OCI-M2 (cell line): Measurements from ENCODE around the gene NPR2.

Source experiments
- DNase-seq: peaks from one replicate; lab custom pipeline; 2025; ENCODE audit not compliant: unreplicated experiment; lab: John Stamatoyannopoulos, UW

NPR2 gene

DNA sequence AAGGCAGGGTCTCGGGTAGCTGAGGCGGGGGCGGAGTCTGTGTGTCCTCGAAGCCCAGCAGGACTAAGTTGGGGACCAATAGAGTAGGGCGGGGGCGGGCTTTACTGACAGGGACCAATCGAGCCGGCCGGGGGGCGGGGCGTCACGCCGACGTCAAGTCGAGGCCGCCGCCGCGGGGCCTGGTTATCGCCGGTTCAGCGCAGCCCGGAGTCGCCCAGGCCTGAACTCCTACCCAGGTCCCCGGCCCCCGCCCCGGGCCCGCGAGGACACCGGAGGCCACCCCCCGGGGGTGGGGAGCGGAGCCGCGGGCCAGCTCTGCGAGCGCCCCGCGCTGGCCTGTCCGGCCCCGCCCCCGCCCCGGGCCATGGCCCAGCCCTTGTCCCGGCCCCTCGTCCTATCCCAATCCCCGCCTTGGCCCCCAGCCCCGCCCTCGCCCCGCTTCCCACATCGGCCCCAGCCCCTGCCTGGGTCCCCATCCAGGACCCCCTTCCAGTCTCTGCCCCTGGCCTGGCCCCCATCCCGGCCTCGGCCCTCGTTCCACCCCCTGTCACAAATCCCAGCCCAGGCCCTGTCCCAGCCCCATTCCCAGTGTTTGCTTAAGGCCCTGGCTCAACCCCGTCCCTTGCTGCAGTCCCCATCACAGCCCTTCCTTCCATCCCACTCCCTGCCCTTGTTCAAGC, 37.8 kb downstream of the NPR2 start, which contains the start of gene TMEM8B:
Gene TMEM8B, plus strand, starts transcription at position 145 of the 680 bp plus-strand sequence. Its CDS starts 220 bp downstream, at position 365.
- peak; percentile 13 for DNase-seq

DNA sequence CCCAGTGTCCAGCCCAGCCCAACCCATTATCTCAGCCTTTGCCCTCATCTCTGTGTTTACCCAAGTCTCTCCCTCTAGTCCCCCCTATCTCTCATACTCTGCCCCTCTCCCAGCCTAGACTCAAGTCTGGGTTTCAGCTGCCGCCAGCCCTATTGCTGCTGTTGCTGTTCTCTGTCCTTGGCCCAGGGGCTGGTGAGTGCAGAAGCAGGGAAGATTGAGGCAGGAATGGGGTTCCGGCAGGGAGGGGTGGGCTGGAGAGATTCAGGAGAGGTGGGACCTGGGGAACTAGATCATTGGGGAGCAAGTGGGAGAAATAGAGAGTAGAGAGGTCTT, 38.3 kb downstream of the NPR2 start:
- no peak for DNase-seq

DNA sequence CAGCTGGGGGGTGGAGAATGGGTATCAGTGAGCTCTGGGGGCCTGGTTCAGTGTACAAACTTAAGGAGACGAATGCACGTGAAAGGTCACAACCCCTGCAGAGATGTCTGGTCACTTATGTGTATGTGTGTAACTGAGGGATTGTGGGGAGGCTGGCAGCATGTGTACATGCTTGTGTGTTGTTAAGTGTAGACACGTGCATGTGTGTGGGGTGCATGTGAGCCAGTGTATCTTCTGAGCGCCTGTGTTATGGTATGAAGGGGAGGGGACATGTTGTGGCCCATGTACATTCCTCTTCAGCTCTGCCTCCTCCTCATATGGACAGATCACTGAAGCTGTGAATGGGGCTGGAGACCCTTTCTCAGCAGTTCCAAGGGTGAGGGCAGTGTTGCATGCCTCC, 39.6 kb downstream of the NPR2 start:
- no peak for DNase-seq

- no peak for DNase-seq
Measured at GRCh38 chr9:35832814-35833213, 41.4 kb downstream of the NPR2 start.

- DNase-seq, result no peak
Measured at GRCh38 chr9:35834260-35835215, 43.1 kb downstream of the NPR2 start.

DNA sequence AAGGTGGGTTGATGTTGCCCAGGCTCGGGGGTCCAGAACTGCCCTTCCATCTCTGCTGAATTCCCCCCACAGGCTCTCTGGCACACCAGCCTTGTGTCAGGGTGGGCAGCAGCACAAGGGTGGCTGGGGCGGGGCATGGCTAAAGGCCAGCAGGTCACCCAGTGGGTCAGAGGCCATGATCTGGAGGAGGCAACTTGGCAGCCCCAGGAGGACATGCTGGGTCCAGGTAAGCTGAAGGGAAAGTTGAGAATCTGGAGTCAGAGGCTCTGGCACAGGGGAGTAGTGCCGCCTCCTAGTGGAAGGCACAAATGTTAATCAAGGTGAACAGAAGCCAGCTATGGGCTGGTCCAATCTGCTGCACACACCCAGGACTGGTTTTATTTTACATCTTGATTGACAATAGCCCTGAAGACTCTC, 43.8 kb downstream of the NPR2 start:
- DNase-seq, result no peak

DNA sequence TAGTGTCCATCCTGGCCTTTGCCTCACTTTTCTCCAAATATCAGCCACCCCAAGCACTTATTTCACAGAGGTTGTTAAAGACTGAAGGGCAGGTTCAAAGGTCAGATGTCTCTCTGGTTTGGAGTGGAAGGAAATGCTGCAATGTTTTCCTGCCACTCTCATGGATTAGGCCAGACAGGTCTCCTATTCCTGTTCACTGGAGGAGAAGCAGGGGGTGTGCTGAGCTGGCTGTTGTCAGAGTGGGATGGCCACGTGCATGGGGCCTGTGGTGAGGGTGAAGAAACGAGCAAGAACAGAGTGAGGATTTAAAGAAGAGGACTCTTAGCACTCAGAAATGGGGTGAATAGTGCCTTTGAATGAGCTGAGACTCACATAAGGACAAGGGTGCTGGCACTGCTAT, 44.4 kb downstream of the NPR2 start:
- DNase-seq, result no peak

DNA sequence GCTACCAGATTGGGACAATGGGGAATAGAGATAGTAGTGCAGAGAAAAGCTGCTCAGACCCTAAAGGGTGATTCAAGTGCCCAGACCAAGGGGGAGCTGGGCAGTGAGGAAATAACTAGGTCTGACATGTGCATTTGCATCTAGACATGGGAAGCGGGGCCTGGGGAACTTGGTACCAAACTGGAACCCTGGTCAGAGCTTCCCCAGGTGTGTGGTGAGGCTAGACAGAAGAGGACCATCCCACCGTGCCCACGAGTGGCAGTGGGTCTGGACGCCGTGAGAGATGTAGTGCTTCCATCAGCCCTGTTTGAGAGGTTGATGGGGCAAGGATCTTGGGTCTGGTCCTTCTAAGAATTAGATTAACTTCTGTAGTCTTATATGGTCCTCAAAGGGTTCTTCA, 45.2 kb downstream of the NPR2 start:
- no peak for DNase-seq

DNA sequence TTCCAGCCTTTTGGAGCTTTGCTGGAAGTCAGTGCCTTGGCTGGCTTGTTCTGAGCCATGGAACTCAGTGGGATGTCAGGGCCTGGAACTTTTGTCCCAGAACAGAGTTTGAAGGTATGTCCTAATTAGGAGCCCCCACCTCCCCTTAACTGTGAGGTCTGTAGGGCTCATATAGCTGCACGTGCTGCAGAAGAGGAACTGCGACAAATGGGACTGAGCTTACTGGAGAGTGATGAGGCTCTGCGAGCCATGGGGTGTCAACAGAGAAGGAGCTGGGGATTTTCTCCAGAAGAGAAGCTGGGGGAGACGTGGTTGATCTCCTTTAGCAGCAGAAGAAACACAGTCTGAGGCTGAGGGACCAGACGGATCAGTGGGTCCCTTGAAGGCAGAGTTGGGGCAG, 48.5 kb downstream of the NPR2 start:
- no peak for DNase-seq

- DNase-seq, result no peak
Measured at GRCh38 chr9:35840881-35841644, 49.7 kb downstream of the NPR2 start.

- DNase-seq, result no peak
Measured at GRCh38 chr9:35841645-35841900, 50.2 kb downstream of the NPR2 start.

GRCh38 chr9:35842020-35842745, 50.8 kb downstream of the NPR2 start:
- DNase-seq, result no peak

DNA sequence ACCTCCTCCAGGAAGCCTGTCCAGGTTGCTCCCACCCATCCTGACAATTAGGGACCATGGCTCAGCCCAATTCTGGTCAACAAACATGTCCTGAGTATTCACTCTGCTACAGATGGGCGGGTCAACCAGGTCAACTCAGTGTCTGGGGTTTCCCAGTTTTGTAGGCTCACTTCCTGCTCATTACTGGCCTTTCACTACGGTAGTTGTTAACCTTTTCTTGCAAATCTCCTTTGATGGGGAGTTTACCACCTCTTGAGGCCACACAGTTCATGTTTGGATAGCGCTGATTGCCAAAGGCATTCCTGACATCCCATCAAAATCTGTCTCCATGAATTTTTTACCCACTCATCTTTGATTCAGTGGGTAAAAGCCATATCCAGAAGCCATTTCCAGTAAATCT, 51.4 kb downstream of the NPR2 start:
- no peak for DNase-seq

GRCh38 chr9:35844628-35845270, 53.4 kb downstream of the NPR2 start:
- DNase-seq, result no peak

DNA sequence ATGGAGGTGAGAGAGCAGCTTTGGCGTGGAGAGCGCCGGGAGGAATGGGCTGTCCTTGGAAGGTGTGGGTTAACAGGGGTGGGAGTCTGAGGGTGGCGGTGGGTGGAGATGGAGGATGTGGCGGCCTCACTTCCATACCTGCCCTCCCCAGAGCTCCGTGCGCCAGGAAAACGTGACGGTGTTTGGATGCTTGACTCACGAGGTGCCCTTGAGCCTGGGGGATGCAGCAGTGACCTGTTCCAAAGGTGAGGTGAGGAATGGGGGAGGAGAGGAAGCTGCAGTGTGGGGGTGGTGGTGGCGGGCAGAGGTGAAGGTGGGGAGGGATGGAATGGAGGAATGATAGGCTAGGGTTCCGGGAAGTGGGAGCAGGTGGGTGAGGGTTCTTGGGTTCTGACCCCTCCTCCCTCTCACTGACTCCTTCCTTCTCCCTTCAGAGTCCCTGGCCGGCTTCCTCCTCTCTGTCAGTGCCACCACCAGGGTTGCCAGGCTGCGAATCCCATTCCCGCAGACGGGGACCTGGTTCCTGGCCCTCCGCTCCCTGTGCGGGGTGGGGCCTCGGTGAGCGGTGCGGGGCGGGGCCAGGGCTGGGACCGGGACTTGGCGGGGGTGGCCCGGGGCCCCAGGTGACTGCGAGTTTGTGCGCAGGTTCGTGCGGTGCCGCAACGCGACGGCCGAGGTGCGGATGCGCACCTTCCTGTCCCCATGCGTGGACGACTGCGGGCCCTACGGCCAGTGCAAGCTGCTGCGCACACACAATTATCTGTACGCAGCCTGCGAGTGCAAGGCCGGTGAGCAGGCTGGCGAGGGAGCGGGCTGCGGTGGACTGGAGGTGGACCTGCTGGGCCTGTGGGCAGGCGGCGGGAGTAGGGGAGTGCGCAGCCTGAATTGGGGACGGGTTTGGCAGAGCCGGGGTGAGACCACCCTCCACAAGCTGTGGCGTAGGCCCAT, 54.7 kb downstream of the NPR2 start:
- DNase-seq, result no peak

- no peak for DNase-seq
Measured at GRCh38 chr9:35847792-35848572, 56.6 kb downstream of the NPR2 start.

GRCh38 chr9:35852267-35852815, 61.0 kb downstream of the NPR2 start:
- DNase-seq, result no peak
